A204.1 (cell line): ENCODE measurements around the gene HOXA13.

ENCODE experiments used
- FAIRE-seq: peaks from 2 replicates; lab custom pipeline; 2012; peaks lifted over from hg19 to GRCh38; lab: Jason Lieb, UNC

The HOXA13 gene

GRCh38 chr7:27207348-27207985 lies 7.6 kb upstream of the HOXA13 start:
- FAIRE-seq = no peak

GRCh38 chr7:27205325-27206280 lies 5.7 kb upstream of the HOXA13 start:
- no peak for FAIRE-seq

- no peak for FAIRE-seq
Measured at GRCh38 chr7:27204851-27205322, 5.0 kb upstream of the HOXA13 start.

DNA sequence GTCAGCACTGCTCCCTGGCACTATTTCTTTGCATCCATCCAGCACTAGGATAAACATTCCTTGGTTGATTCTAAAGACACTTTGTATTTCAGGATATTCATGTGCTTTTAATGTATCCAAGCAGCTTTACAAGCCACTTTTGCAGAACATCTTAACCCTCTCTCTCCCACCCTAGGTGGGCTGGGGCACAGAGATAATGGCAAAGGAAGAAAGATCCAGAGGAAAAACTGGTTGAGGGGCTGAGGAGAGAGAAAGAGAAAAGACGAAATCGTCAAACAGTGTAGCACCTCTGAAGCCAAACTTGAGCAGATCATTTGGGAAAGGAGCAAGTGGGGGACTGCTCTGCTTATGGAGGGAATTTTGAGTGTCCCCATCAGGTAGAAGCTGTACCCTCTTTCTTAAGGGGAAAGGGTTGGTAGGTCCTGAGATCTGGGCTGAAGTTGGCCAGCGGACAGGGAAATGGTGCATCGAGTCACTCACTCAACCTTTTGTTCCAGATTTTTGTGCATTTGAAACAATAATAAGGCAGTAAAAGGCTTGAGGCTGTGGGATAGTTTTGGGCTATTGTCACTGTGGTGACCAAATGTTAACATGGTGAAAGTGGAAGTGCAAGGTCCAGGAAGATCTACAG lies 4.2 kb upstream of the HOXA13 start:
- FAIRE-seq = no peak

GRCh38 chr7:27203365-27203953 lies 3.6 kb upstream of the HOXA13 start:
- FAIRE-seq = no peak

GRCh38 chr7:27202862-27203134 lies 2.9 kb upstream of the HOXA13 start:
- FAIRE-seq = no peak

GRCh38 chr7:27202018-27202861 lies 2.3 kb upstream of the HOXA13 start:
- no peak for FAIRE-seq

DNA sequence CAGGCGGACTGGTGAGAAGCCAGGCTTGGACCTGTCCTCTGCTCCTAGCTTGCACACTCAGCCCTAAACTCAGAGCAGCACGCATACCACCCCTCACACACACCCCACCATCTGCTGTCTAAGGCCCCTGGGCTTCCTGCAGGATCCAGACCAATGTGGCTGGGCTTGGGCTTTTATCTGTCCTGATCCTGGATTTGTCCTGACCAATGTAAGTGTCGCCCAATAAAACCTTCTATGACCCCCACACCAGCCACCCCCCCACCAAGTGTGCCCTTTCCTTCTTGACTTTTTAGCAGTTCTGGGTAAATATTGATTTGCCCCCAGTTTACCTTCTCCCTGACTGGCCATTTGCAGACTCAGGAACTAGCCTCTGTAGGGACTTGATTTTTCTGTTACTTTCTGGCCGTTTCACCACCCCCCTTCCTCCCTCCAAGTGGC lies 1.7 kb upstream of the HOXA13 start:
- FAIRE-seq = no peak

GRCh38 chr7:27200761-27201579 lies 1.1 kb upstream of the HOXA13 start:
- no peak for FAIRE-seq

- no peak for FAIRE-seq
Measured at GRCh38 chr7:27198871-27199801, 755 bp downstream of the HOXA13 start.

- no peak for FAIRE-seq
Measured at GRCh38 chr7:27198138-27198841, 1.6 kb downstream of the HOXA13 start.

DNA sequence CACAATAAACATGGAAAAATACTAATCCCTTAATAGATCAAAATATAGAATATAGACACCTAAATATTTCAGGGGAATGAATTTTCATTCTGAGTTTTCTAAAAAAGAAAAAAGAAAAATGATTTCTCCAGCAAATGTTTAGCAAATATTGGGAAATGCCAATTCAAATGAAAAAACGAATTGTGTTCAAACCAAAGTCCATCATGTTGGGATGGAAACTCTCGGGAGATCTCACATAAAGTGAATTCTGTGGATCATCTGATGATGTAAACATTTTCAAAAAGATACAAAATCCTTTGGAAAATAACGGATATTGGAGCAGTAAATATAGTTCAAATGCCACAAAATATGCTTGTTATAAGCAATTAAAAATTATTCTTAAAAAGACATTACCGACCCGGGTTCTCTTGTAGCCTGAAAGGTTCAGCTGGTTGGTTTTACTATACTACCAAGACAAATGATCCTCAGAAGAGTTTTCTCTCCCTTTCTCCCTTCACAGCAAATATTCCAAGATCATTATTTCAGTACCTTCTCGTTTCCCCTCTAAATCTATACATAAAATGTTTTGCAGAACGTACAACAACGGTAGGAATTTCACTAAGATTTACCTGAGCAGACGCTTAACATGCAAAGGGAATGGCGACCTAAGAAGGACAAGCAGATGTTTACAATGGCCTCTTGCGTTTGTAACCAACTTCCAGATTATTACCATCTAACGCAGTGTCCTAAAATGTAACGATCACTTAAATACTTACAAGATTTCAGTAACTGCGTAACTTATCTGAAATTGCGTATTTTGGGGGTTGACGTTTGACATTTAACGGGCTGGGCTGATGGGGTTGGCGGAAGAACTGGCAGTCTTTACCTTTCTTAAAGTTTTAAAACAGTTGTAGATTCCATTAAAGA lies 2.5 kb downstream of the HOXA13 start:
- FAIRE-seq = peak; percentile 59

- FAIRE-seq = peak; percentile 98
Measured at GRCh38 chr7:27196287-27196767, 3.6 kb downstream of the HOXA13 start.

DNA sequence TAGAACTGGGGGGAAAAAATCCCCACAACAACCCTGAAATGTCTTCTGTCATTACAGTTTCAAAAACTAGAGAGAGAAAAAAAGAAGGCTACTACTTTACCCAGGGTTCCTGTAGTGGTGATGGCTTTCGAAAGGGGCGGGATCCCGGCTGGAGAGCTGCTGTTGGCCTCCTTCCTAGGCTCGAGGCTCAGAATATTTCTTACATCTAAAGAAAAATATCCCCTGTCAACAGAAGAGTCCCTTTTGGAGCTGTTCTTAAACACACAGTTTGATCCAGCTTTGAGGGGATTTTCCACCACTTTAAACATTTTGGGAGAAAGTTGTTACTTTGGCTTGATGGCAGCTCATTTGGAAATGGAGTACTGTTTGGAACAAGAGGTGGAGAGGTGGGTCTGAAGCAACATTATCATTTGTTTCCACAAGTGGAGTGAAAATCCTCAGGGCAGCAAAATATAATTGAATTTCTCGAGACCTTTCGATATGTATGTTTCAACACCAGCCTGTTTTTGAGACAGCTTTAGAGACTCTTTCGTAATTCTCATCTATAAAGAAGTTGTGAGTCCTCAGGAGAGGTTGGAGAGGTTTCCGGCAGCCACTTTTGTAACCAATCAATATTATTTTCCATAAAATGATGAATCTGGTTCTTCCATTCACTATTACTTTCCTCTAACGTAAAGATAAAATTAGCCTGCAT lies 5.1 kb downstream of the HOXA13 start:
- FAIRE-seq = peak; percentile 46

DNA sequence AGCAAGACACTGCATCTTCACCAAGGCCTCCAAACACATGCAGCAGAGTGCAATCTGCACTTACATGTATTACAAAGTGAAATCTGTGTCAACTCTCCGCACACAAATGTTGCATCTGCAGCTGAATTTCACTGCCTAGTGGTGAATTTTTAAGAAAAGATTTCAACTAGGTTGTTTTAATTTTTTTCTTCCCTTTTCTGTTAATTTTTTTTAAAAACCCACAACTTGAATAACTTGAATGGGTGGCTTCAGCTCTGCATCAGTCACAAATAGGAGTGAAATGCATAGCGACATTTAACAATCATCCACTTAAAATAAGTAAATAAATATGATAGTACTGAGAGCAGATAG lies 5.9 kb downstream of the HOXA13 start:
- no peak for FAIRE-seq

- no peak for FAIRE-seq
Measured at GRCh38 chr7:27193335-27194001, 6.4 kb downstream of the HOXA13 start.
